Naive thymus-derived CD8-positive, alpha-beta T cell (primary cell): ENCODE results near the gene B4GALT5. TPM values are rescaled to one million over a fixed set of nuclear protein-coding genes. Genes with fewer than 3 reads are reported as not detected.
"Not testable (repeated sequence)": the region's sequence is repeated elsewhere in the genome, so short reads cannot be mapped to it uniquely, and the experiment has no call there.

Source experiments
- ATAC-seq, 2 donors: fragments of 150-1000 bp; cut with Tn5 transposase in 1 of 2; sonication (Bioruptor Pico), chemical (Tn5 transposase) in 1 of 2; 1 replicate in 1 of 2; 2 replicates in 1 of 2; pipeline ENCODE4 v1.10.0; 2021; ENCODE audit warnings: mild to moderate bottlenecking in 2 of 2, moderate library complexity in 2 of 2
- POLR2A ChIA-PET: fragments of 350-600 bp; sonication (Branson Sonifier 250); formaldehyde crosslinking; loops from one replicate; lab custom pipeline; 2021; ENCODE audit warnings: antibody characterized with exemption; lab: Charles Lee
- DNase-seq, 10 donors: peaks; one replicate each; pipeline versions ENCODE4 v3.0.0 to v3.0.0-alpha.2; 2020 to 2022
- H3K27ac Mint-ChIP-seq, 10 donors: one replicate each; pipeline ENCODE4 v1.8.0; 2020 to 2022; ENCODE audit warnings: mild to moderate bottlenecking in 10 of 10, mixed read lengths in 10 of 10, moderate library complexity in 4 of 10, inconsistent platforms in 1 of 10
- H3K27me3 Mint-ChIP-seq, 5 donors: one replicate each; pipeline ENCODE4 v1.8.0; 2021 to 2022; ENCODE audit warnings: mixed read lengths in 5 of 5
- H3K36me3 Mint-ChIP-seq, 3 donors: one replicate each; pipeline ENCODE4 v1.8.0; 2020 to 2022; ENCODE audit warnings: mixed read lengths in 3 of 3, mild to moderate bottlenecking in 2 of 3, inconsistent platforms in 1 of 3
- H3K4me1 Mint-ChIP-seq, 4 donors: one replicate each; pipeline ENCODE4 v1.8.0; 2021 to 2022; ENCODE audit warnings: mixed read lengths in 4 of 4
- H3K4me3 Mint-ChIP-seq, 10 donors: one replicate each; pipeline ENCODE4 v1.8.0; 2020 to 2022; ENCODE audit warnings: mild to moderate bottlenecking in 10 of 10, mixed read lengths in 10 of 10, moderate library complexity in 6 of 10, inconsistent platforms in 1 of 10
- H3K9me3 Mint-ChIP-seq, 9 donors: one replicate each; pipeline ENCODE4 v1.8.0; 2020 to 2022; ENCODE audit warnings: mixed read lengths in 9 of 9, mild to moderate bottlenecking in 3 of 9, inconsistent platforms in 1 of 9, moderate library complexity in 1 of 9
- polyA plus RNA-seq, 3 donors: library from polyadenylated mRNA; unstranded; fragments of 300-500 nt; fragmentation: Illumina TruSeq; gene quantifications; one replicate each; pipeline ENCODE4 v1.2.3, GENCODE V29; 2021
- total RNA-seq, 8 experiments: library from RNA in 2 of 8; stranded (reverse) in 2 of 8; gene quantifications; one replicate each; pipeline ENCODE4 v1.2.3 and lab custom pipeline; 2021 to 2026

B4GALT5 gene, protein sequence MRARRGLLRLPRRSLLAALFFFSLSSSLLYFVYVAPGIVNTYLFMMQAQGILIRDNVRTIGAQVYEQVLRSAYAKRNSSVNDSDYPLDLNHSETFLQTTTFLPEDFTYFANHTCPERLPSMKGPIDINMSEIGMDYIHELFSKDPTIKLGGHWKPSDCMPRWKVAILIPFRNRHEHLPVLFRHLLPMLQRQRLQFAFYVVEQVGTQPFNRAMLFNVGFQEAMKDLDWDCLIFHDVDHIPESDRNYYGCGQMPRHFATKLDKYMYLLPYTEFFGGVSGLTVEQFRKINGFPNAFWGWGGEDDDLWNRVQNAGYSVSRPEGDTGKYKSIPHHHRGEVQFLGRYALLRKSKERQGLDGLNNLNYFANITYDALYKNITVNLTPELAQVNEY
- total RNA-seq (1 to 10 TPM; 6.0 to 6.8 TPM), polyA plus RNA-seq (1 to 10 TPM in 1 of 3 donors, under 1 TPM in 2; 0.34 to 1.4 (median 0.73) TPM), total RNA-seq (lab: John Stamatoyannopoulos, UW) (13.1 to 111 (median 20.7) reads per million in 6 experiments)

DNA sequence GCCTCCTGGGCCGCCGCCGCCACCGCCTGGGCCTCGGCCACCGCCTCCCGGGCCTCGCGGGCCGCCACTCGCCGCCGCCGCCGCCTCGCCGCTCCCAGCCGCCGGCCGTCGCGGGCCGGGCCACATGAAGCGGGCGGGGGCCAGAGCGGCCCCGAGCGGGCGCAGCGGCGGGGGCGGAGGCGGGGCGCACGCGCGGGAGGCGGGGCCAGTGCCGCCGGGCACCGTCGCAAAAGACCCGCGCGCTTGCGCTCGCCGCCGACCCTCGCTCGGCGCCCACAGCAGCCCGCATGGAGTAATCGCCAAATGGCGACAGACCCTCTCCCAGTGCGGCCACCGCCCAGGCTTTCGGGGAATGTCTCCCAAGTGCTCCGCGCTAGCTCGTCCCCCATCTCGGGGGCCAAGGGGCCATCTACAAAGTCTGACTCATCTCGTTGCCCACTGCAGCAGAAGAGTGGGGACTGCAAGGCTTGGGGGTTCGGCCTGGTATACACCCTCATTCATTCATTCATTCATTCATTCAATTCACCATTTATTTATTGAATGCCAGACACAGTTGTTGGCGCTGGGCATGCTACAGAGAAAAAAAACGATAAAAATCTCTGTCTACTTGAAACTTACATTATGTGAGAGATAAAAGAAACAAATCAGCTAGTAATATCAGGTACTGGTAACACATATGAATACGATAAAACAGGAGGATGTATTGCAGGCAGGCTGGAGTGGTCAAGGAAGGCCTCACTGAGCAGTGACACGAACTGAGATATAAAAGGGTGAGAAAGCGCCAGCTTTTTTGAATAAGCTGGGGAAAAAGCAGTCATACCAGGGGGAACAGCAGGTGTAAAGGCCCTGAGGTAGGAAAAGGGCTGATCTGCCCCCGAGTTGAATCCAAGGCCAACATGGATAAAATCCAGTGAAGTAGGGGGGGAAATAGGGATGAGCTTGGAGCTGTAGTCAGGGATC is at the start of gene B4GALT5:
Gene B4GALT5, minus strand, starts transcription at position 126 of the 960 bp plus-strand sequence. CDS start 188 bp downstream, outside the sequence.
- H3K4me1 Mint-ChIP-seq = peaks cover 25 to 51% (median 39%) of the 10 kb centered on the region in 4 donors
- DNase-seq (peak; percentile 26 to 67 (median 62)), ATAC-seq (peak; percentile 83 to 87)
- H3K4me3 Mint-ChIP-seq = peak within 1 kb of the TSS; percentile 84 to 95 (median 92)
- H3K27ac Mint-ChIP-seq = peak within 1 kb of the TSS; percentile 80 to 93 (median 89)
- POLR2A ChIA-PET = interaction anchor here (0.5 to 2.8 kb wide), 5 partner anchors 54 to 223 kb away, joined by 3 to 8 read pairs (median 3); partner anchors contain the start of genes RNF114 and SLC9A8
- H3K27me3 Mint-ChIP-seq = no peaks in the 10 kb centered on the region
- H3K9me3 Mint-ChIP-seq = no peaks in the 10 kb centered on the region
- H3K36me3 Mint-ChIP-seq = no peaks in the 10 kb centered on the region

GRCh38 chr20:49762940-49763766 is 49.5 kb upstream of the B4GALT5 start:
- no peak overlapping the region for H3K4me3 Mint-ChIP-seq
- H3K4me1 Mint-ChIP-seq = peaks cover 2 to 14% (median 9%) of the 10 kb centered on the region in 4 donors
- H3K27me3 Mint-ChIP-seq = peaks cover 16 to 59% (median 25%) of the 10 kb centered on the region in 5 donors
- no peak for ATAC-seq
- H3K9me3 Mint-ChIP-seq = peaks cover 0 to 2% (median 0%) of the 10 kb centered on the region in 9 donors
- no peaks in the 10 kb centered on the region for H3K36me3 Mint-ChIP-seq
- H3K27ac Mint-ChIP-seq = no peak overlapping the region
- no peak for DNase-seq
- POLR2A ChIA-PET = no interaction called here

GRCh38 chr20:49761888-49762287 is 48.2 kb upstream of the B4GALT5 start:
- ATAC-seq, DNase-seq, H3K9me3 Mint-ChIP-seq, H3K27ac Mint-ChIP-seq, H3K4me3 Mint-ChIP-seq, H3K4me1 Mint-ChIP-seq, H3K36me3 Mint-ChIP-seq, POLR2A ChIA-PET: not testable (repeated sequence)
- peaks cover 12 to 51% (median 22%) of the 10 kb centered on the region in 5 donors for H3K27me3 Mint-ChIP-seq

DNA sequence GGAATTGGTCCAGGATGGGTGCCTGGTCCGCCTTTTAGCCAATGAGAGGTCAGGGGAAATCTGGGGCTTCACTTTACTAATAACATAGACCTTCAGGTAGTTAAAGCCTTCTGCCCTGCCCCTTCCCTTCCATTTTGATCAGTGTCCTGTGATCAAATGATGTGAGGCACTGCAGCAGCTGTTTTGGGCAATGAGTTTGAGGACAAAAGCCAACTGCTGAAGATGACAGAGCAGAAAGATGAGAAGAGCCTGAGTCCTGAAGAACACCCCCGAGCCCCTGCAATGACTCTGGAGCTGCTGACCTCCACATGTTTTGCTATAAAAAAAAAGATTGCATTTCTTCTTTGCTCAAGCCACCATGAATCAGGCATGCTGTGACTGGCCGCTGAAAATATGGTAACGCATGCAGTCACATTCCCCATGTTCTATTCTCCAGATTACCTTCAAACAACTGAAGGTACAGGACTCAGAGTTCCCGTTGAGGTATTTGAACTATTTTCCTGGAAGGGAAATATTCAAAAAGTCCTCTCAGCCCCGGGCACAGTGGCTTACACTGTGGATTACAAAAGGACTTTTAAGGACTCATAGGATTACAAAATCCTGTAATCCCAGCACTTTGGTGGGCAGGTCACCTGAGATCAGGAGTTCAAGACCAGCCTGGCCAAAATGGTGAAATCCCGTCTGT is 45.7 kb upstream of the B4GALT5 start:
- peaks cover 0 to 6% (median 3%) of the 10 kb centered on the region in 4 donors for H3K4me1 Mint-ChIP-seq
- no peak overlapping the region for H3K4me3 Mint-ChIP-seq
- no peak for ATAC-seq

GRCh38 chr20:49758781-49759180 is 45.1 kb upstream of the B4GALT5 start:
- Mint-ChIP-seq H3K9me3 (peaks cover 0 to 4% (median 0%) of the 10 kb centered on the region in 9 donors), H3K4me3 (no peak overlapping the region), H3K4me1 (peaks cover 0 to 6% (median 3%) of the 10 kb centered on the region in 4 donors), H3K36me3 (peaks cover 0 to 6% (median 0%) of the 10 kb centered on the region in 3 donors), H3K27me3 (peaks cover 9 to 30% (median 10%) of the 10 kb centered on the region in 5 donors), H3K27ac (no peak overlapping the region)
- ATAC-seq (no peak), DNase-seq (no peak)
- POLR2A ChIA-PET = no interaction called here

More for the DNA sequence above, 45.7 kb upstream of the B4GALT5 start:
- POLR2A ChIA-PET = no interaction called here
- peaks cover 0 to 4% (median 0%) of the 10 kb centered on the region in 9 donors for H3K9me3 Mint-ChIP-seq
- H3K27me3 Mint-ChIP-seq = peaks cover 10 to 30% (median 11%) of the 10 kb centered on the region in 5 donors
- no peak for DNase-seq
- peaks cover 0 to 6% (median 0%) of the 10 kb centered on the region in 3 donors for H3K36me3 Mint-ChIP-seq
- no peak overlapping the region for H3K27ac Mint-ChIP-seq

GRCh38 chr20:49757597-49757996 is 43.9 kb upstream of the B4GALT5 start:
- DNase-seq (no peak), ATAC-seq (no peak)
- POLR2A ChIA-PET = interaction anchor here (0.7 kb wide), 2 partner anchors 49 to 65 kb away, joined by 5 read pairs; no protein-coding TSS in a partner anchor
- Mint-ChIP-seq H3K4me1 (peaks cover 0 to 6% (median 3%) of the 10 kb centered on the region in 4 donors), H3K4me3 (no peak overlapping the region), H3K27me3 (peaks cover 5 to 26% (median 9%) of the 10 kb centered on the region in 5 donors), H3K36me3 (peaks cover 0 to 6% (median 0%) of the 10 kb centered on the region in 3 donors), H3K9me3 (peaks cover 0 to 4% (median 0%) of the 10 kb centered on the region in 9 donors), H3K27ac (no peak overlapping the region)

GRCh38 chr20:49756241-49756640 is 42.6 kb upstream of the B4GALT5 start:
- H3K4me1 Mint-ChIP-seq = peaks cover 0 to 7% (median 4%) of the 10 kb centered on the region in 4 donors
- DNase-seq = no peak
- peaks cover 0 to 4% (median 0%) of the 10 kb centered on the region in 9 donors for H3K9me3 Mint-ChIP-seq
- H3K27me3 Mint-ChIP-seq = peaks cover 5 to 33% (median 11%) of the 10 kb centered on the region in 5 donors
- ATAC-seq = no peak
- no peak overlapping the region for H3K27ac Mint-ChIP-seq
- peaks cover 0 to 6% (median 0%) of the 10 kb centered on the region in 3 donors for H3K36me3 Mint-ChIP-seq
- POLR2A ChIA-PET = no interaction called here
- no peak overlapping the region for H3K4me3 Mint-ChIP-seq

DNA sequence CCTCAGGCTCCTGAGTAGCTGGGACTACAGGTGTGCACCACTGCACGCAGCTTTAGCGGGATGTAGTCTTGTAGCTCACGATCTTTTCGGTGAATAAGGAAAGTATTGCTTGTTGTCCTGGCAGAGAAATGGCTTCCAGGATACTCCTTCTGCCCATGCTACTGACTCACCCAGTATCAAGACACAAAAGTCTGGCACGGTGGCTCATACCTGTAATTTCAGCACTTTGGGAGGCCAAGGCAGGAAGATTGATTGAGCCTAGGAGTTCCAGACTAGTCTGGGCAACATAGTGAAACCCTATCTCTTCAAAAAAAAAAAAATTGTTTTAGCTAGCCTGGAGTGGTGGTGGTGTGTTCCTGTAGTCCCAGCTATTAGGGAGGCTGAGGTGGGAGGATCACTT is 40.9 kb upstream of the B4GALT5 start:
- Mint-ChIP-seq H3K36me3 (peaks cover 0 to 6% (median 0%) of the 10 kb centered on the region in 3 donors), H3K9me3 (peaks cover 0 to 4% (median 0%) of the 10 kb centered on the region in 9 donors), H3K27ac (no peak overlapping the region), H3K27me3 (peaks cover 5 to 33% (median 9%) of the 10 kb centered on the region in 5 donors), H3K4me3 (no peak overlapping the region), H3K4me1 (peaks cover 7 to 16% (median 13%) of the 10 kb centered on the region in 4 donors)
- POLR2A ChIA-PET = no interaction called here
- ATAC-seq (no peak), DNase-seq (no peak)

DNA sequence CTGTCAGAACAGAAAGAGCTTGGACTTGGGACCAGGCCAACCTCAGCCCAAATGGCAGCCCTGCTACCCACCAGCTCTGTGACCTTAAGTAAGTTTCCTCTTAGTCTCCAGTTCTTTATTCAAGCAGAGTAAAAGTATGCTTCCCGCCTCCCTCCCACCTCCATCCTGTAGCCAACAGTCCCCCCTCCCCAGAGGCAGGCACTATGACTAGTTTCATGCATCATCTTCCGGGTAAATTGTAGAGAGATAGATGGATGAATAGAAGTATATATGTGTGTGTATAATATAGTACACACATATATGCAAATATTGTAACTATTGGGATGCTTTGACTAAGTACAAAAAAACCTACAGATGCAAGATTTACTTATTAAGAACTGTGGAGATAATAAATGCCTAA is 39.5 kb upstream of the B4GALT5 start:
- H3K4me3 Mint-ChIP-seq = no peak overlapping the region
- H3K27ac Mint-ChIP-seq = no peak overlapping the region
- peaks cover 7 to 16% (median 13%) of the 10 kb centered on the region in 4 donors for H3K4me1 Mint-ChIP-seq
- H3K9me3 Mint-ChIP-seq = peaks cover 0 to 4% (median 0%) of the 10 kb centered on the region in 9 donors
- no peak for DNase-seq
- no peak for ATAC-seq
- H3K27me3 Mint-ChIP-seq = peaks cover 0 to 24% (median 7%) of the 10 kb centered on the region in 5 donors
- peaks cover 0 to 6% (median 0%) of the 10 kb centered on the region in 3 donors for H3K36me3 Mint-ChIP-seq
- POLR2A ChIA-PET = no interaction called here

DNA sequence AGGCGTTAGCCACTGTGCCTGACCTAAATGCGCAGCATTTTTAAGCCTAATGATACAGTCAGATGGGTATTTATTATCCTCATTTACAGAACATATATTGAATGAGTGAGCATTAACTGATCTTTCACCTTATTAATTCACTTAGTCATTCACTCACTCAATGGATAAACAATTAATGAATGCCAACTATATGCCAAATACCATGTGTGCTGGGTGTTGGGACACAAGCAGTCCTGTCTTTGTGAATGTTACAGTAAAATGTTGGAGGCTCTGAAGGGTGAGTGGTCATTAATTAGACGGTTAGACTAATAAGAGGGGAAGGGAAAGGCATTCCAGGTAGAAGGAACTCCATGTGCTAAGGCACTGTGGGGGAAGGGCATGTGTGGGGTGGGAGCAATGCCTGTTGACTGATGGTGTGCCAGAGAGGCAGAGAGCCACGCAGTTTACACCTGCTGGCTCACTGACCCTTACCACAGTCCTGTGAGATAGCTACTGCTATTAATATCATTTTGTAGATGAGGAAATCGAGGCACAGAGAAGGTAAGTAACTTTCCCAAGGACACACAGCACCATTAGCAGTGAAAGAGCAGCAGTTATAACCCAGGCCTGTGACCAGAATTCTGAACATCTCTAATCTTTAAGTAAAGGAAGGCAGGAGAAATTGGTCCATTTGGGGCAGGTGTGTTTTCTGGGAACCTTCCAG is 38.7 kb upstream of the B4GALT5 start:
- ATAC-seq (no peak), DNase-seq (no peak)
- peaks cover 0 to 4% (median 0%) of the 10 kb centered on the region in 3 donors for H3K36me3 Mint-ChIP-seq
- H3K4me1 Mint-ChIP-seq = peaks cover 7 to 16% (median 13%) of the 10 kb centered on the region in 4 donors
- H3K27me3 Mint-ChIP-seq = peaks cover 0 to 24% (median 7%) of the 10 kb centered on the region in 5 donors
- no peak overlapping the region for H3K27ac Mint-ChIP-seq
- H3K9me3 Mint-ChIP-seq = peaks cover 0 to 1% (median 0%) of the 10 kb centered on the region in 9 donors
- POLR2A ChIA-PET = no interaction called here
- H3K4me3 Mint-ChIP-seq = no peak overlapping the region
